Activated naive CD4-positive, alpha-beta T cell treated with anti-CD3 and anti-CD28 coated beads, Interleukin-2, amount 50 U/mL, for 72 hours (primary cell): ENCODE measurements around the gene GASK1B. TPM values are rescaled to one million over a fixed set of nuclear protein-coding genes. Genes with fewer than 3 reads are reported as not detected.
A peak's percentile ranks its signal among the peaks of the same experiment; 100 is the strongest.

ENCODE experiments used
- ATAC-seq, 2 donors: fragments of 150-1000 bp; cut with Tn5 transposase; 2 replicates each; pipeline ENCODE4 v1.10.0; 2021; ENCODE audit warnings: mild to moderate bottlenecking in 2 of 2, moderate library complexity in 2 of 2
- DNase-seq, 2 donors: peaks; one replicate each; pipeline ENCODE4 v3.0.0; 2021 to 2022; ENCODE audit warnings: low spot score in 2 of 2
- H3K27ac Mint-ChIP-seq, 2 donors: one replicate each; pipeline ENCODE4 v1.8.0; 2022; ENCODE audit warnings: mild to moderate bottlenecking in 2 of 2, mixed read lengths in 2 of 2
- H3K36me3 Mint-ChIP-seq, 2 donors: one replicate each; pipeline ENCODE4 v1.8.0; 2022; ENCODE audit warnings: mixed read lengths in 2 of 2
- H3K9me3 Mint-ChIP-seq, 2 donors: one replicate each; pipeline ENCODE4 v1.8.0; 2022; ENCODE audit warnings: mixed read lengths in 2 of 2
- total RNA-seq, 2 donors: library from RNA; stranded (reverse); gene quantifications; one replicate each; pipeline ENCODE4 v1.2.3, GENCODE V29; 2022

GASK1B gene
- not detected for total RNA-seq

DNA sequence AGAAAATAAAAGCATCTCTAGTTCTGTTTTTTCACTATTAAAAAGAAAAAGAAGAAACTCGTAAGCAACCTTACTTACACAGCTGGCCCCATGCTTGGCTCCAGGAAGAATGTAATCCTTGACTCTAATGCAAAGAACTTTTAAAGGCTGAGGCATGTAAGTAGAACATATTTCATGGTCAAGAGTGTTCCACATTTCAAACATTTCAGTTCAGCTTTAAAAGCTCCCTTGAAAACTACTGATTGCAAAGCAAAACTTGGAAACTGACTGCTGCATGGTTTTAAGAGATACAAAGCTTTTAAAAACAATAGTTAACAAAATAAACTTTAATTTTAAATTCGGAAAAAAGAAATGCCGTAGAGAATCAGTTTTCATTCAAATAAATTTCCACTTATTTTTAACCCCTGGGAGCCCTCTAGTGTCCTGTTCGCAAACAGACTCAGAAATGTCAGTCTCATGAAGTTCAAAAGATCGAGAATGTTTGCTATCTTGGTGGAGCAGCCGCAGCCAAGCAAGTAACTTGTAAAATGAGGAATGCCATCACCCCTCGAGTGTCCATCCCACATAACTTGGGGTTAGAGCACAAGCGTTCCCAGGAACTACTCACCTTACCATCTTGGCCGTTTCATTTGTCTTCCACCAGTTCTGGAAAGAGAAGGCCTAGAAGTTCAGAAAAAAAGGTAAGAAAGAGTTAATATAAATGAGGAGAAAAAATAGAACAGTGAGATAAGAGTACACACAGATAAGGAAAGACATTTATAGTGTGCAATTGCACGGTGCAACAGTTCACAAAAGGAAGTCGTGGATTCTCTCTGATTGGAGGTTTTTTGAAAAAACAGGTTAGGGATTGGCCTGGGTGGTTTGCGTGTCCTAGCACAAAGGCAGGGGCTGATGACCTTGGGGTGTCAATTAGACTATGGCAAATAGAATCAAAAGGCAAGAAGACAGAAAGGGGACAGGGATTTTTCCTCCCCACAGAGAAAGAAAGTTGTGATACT is at the start of gene GASK1B:
GASK1B (minus strand) TSS at position 765 of the 998 bp plus-strand sequence. CDS start 1,650 bp downstream, outside the sequence.
- ATAC-seq (peak in 1 of 2 donors; percentile 46), DNase-seq (no peak)
- Mint-ChIP-seq H3K9me3 (no peaks in the 10 kb centered on the region), H3K36me3 (no peaks in the 10 kb centered on the region), H3K27ac (no peak within 1 kb of the TSS)

DNA sequence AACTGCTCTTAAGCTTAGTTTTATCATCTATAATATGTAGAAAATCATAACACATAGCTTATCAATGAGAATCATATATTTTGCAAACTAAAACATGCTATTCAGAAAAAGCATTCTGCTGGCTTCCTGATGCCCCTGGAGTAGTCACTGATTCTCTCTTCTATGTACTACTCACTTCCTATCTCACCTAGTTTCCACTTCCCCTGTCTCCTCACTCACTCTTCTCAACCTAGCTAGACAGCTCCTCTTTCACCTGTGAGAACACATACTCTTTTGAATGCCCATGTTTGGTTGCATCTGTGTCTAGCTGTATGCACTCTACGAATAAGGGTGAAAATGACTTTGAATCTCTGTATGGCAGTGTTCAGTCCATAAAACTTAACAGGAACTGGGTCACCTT is 46.8 kb upstream of the GASK1B start:
- no peaks in the 10 kb centered on the region for H3K9me3 Mint-ChIP-seq
- no peak overlapping the region for H3K27ac Mint-ChIP-seq
- H3K36me3 Mint-ChIP-seq: no peaks in the 10 kb centered on the region
- ATAC-seq (no peak), DNase-seq (no peak)

DNA sequence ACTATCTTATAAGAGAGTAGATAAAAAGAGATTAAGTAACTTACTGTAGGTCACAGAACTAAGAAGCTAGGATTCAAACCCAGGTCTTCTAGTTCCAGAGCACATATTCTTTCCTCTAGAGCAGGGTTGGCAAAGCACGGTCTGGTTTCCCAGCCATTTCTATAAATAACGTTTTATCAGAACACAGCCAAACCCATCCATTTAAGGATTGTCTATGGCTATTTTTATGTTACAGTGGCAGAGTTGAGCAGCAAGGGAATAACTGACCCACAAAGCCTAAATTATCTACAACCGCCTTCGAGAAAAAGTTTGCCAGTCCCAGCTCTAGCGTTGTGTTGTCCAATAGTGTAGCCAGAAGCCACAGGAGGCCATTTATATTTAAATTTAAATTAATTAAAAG is 44.9 kb upstream of the GASK1B start:
- DNase-seq (no peak), ATAC-seq (no peak)
- no peaks in the 10 kb centered on the region for H3K36me3 Mint-ChIP-seq
- no peaks in the 10 kb centered on the region for H3K9me3 Mint-ChIP-seq
- no peak overlapping the region for H3K27ac Mint-ChIP-seq

DNA sequence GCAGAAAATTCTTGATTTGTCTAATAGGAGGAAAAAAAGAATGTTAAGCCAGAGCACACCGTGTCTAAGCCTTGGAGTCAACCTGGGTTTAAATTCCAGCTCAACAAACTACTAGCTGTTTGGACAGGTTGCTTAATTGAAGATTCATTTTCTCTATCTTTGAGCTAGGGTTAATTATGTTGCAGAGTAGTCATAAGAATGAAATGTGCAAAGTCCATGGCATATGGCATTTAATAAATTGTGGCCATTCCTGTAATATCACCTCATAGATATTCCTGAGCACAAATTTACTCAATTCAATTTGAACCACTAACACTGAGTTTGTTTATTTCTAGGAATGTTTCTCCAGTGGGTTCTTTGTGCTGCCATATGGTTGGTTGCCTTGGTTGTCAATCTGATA is 42.0 kb upstream of the GASK1B start:
- no peak overlapping the region for H3K27ac Mint-ChIP-seq
- DNase-seq: no peak
- no peaks in the 10 kb centered on the region for H3K9me3 Mint-ChIP-seq
- no peak for ATAC-seq
- peaks cover 0 to 6% of the 10 kb centered on the region in 2 donors for H3K36me3 Mint-ChIP-seq

DNA sequence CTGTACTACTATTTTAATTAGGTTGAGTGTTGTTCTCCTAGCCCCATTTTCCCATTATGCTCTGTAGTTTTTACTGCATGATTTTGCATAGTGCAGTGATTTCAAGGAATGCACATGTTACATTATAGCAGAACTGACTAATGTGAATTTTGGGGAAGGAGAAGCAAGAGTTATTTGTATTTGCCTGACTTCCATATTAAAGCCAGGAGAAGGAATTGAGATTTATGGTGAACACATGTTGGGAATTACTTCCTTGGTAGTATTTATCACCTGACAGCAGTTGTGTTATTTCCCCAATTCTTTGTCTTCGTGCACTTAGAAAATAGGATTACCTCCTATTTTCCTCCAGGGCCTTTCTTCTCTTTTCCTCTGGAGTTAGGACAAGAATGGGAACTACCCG is 40.6 kb upstream of the GASK1B start:
- H3K9me3 Mint-ChIP-seq: no peaks in the 10 kb centered on the region
- DNase-seq: no peak
- H3K27ac Mint-ChIP-seq: no peak overlapping the region
- no peak for ATAC-seq
- H3K36me3 Mint-ChIP-seq: peaks cover 0 to 6% of the 10 kb centered on the region in 2 donors

DNA sequence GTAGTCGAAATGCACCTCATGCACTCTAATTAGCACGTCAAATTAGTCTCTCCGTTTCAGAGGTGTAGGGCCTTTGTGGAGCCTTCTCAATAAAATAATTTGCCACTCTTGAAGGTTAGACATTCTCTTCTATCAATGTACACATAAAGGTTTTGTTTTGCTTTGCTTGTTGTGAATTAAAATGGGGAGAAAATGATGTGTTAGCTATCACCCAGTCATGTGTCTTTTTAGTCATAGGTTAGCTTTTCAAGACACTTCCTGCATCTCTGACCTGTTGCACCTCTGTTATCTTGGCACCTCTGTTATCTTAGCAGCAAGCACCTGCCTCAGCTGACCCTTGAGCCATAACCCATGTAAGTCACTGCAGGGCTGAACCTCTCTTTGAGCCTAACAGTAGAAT is 38.4 kb upstream of the GASK1B start:
- ATAC-seq (no peak), DNase-seq (no peak)
- no peaks in the 10 kb centered on the region for H3K9me3 Mint-ChIP-seq

DNA sequence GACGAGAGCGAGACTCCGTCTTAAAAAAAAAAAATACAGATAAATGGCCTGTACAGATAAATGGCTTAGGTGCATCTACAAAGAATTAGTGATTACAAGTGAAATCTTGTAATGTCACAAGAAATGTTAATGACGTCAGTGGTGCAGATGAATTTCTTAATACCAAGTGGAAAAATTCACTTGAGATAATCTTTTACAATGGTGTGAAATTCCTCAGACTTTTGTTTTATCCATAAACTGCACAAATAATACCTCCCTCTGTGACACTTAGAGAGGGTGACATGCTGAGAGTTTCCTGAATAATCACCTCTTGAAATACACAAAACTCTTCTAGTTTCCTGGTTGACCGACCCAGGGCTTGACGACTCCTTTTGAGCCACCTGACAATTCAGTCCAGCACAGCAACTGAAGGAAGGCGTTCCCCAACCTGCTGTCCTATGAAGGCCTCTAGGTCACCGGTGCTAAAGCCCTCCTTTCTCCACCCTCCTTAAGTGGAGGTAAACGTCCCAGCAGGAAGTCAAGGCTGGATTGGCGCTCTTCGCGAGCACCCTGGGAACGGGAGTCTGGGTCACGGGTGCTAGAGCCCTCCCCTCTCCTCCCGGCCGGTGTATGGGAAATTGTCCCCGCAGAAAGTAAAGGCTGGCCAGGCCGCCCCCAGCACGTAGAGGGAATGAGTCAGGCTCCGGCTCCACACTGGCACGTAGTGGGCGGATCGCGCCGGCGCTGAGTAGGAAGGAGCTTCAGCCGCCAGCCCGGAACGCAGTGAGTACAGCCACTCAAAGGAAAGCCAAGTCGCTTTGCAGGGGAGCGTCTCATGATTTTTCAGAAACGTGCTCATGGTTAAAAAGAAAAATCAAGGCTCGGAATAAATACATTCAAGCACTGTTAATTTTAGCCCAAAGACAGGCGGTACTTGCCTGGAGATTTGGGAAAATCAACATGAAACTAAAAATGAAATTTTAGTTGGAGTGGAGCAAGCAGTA is 37.3 kb upstream of the GASK1B start, which contains the start of gene TMEM144:
TMEM144 (plus strand) TSS at position 662 of the 983 bp plus-strand sequence. CDS start 2,182 bp downstream, outside the sequence.
- peaks cover 0 to 6% of the 10 kb centered on the region in 2 donors for H3K36me3 Mint-ChIP-seq
- no peak within 1 kb of the TSS for H3K27ac Mint-ChIP-seq
- peak in 1 of 2 donors; percentile 61 for DNase-seq
- peak; percentile 97 to 100 for ATAC-seq
- peaks cover 0 to 4% of the 10 kb centered on the region in 2 donors for H3K9me3 Mint-ChIP-seq

More for the DNA sequence above, 38.4 kb upstream of the GASK1B start:
- peaks cover 0 to 6% of the 10 kb centered on the region in 2 donors for H3K36me3 Mint-ChIP-seq
- no peak overlapping the region for H3K27ac Mint-ChIP-seq

DNA sequence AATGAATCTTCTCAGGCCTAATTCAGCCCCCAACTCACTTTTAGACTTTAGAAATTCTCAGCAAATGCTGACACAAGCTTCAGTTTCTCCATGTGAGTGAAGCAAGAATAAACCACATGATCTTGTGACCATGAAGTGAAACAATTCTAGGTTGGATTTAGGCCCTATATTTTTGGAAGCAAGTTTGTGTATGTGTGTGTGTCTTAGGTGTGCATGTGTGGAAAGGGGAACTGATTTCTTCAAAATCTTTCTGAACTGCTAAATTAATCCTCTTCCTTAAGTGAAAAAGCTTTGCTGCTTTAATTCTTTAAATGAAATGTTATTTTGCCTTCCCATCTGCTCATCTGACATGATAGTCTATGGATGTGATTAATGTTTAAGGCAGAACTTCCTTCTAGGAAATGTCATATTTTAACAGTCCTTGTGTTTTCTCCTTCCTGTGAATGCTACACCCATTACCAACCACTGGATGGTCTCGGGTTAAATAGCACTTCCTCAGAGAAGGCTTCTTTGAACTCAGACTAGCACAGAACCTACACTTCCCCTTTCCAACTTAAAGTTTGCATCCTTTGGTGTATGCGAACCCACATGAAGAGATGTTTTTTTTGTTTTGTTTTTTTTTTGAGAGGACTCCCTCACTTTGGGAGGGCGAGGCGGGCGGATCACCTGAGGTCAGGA is 36.3 kb upstream of the GASK1B start:
- ATAC-seq (no peak), DNase-seq (no peak)
- peaks cover 0 to 6% of the 10 kb centered on the region in 2 donors for H3K36me3 Mint-ChIP-seq
- peaks cover 0 to 4% of the 10 kb centered on the region in 2 donors for H3K9me3 Mint-ChIP-seq
- H3K27ac Mint-ChIP-seq: no peak overlapping the region

DNA sequence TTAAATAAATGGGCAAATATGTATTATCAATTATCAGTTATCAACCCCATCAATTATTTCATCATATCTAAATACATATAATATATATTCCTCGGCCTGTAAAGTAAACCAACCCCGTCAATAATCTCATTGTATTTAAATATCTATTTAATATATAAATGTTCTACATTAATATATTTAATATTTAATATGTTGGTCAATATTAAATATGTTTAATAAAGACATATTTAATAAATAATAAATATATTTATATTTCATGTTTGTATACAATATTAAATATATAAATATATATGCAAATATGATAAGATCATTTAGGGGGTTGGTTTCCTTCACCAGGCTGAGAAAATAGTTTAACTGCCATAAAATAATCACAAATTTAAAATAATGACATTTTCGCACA is 31.1 kb upstream of the GASK1B start:
- Mint-ChIP-seq H3K9me3 (peaks cover 0 to 7% of the 10 kb centered on the region in 2 donors), H3K36me3 (no peaks in the 10 kb centered on the region), H3K27ac (no peak overlapping the region)
- ATAC-seq: no peak
- no peak for DNase-seq

DNA sequence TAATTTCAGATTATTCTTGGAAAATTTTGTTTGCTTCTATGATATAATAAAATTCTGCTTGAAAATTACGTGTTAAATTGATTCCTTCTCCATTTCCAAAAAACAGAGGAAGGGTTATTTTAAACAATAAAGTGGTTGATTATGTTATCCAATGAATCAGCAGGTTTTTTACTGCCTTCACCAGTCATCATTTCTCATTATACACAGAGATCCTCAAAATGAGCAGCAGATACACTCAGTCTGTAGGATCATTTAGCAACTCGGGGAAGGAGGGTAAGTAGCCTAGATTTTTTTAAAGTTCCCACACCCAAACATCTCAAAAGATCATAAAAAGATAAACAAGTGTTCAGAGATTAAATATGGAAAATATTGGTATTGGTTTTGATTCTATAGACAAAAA is 30.6 kb upstream of the GASK1B start:
- no peak for DNase-seq
- H3K36me3 Mint-ChIP-seq: no peaks in the 10 kb centered on the region
- ATAC-seq: no peak

DNA sequence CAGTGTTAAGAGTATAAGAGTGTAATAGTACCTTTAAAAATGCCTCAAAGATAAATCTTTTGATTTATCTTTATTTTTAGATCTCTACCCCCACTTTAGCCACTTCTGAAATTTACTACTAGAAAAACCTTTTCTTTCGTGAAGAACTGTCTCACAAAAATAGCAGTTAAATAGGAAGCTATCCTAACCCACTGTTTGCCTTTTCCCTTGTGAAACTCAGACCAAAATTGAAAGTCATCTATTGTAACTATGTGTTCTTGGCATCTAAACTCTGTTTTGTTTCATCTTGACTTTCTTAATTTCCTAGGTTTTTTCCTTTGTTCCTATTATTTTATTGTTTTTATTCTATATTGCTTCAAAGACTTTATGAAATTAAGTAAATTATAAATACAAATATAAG is 29.7 kb upstream of the GASK1B start:
- Mint-ChIP-seq H3K36me3 (no peaks in the 10 kb centered on the region), H3K27ac (no peak overlapping the region), H3K9me3 (peaks cover 0 to 7% of the 10 kb centered on the region in 2 donors)
- ATAC-seq: no peak
- no peak for DNase-seq

More for the DNA sequence above, 30.6 kb upstream of the GASK1B start:
- Mint-ChIP-seq H3K27ac (no peak overlapping the region), H3K9me3 (peaks cover 0 to 7% of the 10 kb centered on the region in 2 donors)

DNA sequence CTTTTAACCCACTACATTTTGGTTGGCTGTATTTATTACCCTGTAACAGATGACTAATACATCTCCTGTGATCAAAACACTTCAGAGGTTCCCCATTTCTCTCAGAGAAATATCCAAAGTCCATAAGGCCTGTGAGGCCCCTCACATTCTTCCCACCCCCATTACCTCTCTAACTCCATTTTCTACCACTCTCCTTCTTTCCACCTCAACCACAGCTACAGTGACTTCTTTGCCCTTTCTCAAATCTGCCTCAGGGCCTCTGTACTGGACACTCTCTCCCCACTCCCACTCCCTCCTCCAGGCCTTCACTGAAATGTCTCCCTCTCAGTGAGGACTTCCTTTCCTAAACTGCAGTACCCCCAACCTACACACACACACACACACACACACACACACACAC is 29.1 kb upstream of the GASK1B start:
- DNase-seq: no peak
- H3K9me3 Mint-ChIP-seq: peaks cover 0 to 7% of the 10 kb centered on the region in 2 donors
- no peak for ATAC-seq
- peak overlapping the region in 1 of 2 donors; percentile 4 for H3K27ac Mint-ChIP-seq
- no peaks in the 10 kb centered on the region for H3K36me3 Mint-ChIP-seq

DNA sequence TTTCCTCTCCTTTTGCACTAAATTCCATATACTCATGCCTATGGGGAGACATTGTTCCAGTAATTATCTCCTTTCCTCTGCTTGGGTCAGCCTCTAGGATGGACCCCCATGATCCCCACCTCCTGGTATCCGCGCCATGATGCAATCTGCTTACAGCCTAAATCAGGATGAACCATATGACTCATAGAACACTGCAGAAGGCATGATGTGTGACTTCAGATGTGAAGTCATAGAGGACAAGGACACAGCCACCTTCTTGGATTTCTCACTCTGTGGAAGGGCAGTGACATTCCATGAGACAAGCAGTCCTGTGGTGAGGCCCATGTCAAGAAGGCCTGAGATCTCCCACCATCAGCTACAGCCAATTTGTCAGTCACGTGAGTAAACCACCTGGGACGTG is 28.5 kb upstream of the GASK1B start:
- H3K36me3 Mint-ChIP-seq: no peaks in the 10 kb centered on the region
- no peak for DNase-seq
- no peak overlapping the region for H3K27ac Mint-ChIP-seq
- H3K9me3 Mint-ChIP-seq: peaks cover 0 to 7% of the 10 kb centered on the region in 2 donors
- no peak for ATAC-seq

DNA sequence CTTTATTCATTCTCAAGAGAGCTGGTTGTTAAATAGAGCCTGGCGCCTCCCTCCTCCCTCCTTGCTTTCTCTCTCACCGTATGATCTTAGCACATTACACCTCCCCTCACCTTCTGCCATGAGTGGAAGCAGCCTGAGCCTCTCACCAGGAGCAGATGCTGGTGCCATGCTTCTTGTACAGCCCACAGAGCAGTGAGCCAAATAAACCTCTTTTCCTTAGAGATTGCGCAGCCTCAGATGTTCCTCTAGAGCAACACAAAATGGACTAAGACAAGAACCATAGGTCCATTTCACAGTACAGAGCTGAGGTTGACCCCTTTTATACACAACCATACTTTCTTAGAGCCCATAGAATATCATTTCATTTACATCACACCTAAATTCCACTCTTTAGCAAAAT is 27.4 kb upstream of the GASK1B start:
- Mint-ChIP-seq H3K36me3 (no peaks in the 10 kb centered on the region), H3K27ac (no peak overlapping the region), H3K9me3 (peaks cover 0 to 3% of the 10 kb centered on the region in 2 donors)
- ATAC-seq (no peak), DNase-seq (no peak)

DNA sequence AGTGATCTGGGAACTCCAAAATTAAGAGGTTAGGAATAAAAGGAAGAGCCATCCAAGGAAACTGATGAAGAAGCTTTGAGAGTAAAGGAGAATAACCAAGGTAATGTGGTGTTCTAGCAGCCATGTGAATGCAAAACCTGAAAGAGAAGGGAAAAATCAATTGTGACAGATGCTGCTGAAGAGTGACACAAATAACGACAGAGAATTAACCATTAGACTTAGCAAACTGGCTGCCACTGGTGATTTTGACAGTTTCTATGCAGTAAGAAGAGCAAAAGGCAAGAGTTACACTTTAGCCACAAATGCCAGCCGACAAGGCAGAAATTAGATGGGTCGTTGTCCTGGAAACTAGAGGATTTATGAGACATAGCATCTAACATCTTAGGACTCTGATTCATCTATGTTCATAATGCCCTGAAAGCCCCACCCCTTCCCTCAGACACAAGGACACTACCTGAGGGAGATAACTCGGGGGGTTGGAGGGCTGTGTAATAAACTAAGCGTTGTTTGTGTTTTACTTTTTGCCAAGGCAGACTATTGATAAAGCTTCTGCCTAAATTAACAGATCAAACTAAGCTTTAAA is 24.5 kb upstream of the GASK1B start:
- no peak overlapping the region for H3K27ac Mint-ChIP-seq
- ATAC-seq: no peak
- DNase-seq: no peak
- peaks cover 0 to 3% of the 10 kb centered on the region in 2 donors for H3K9me3 Mint-ChIP-seq
- no peaks in the 10 kb centered on the region for H3K36me3 Mint-ChIP-seq

DNA sequence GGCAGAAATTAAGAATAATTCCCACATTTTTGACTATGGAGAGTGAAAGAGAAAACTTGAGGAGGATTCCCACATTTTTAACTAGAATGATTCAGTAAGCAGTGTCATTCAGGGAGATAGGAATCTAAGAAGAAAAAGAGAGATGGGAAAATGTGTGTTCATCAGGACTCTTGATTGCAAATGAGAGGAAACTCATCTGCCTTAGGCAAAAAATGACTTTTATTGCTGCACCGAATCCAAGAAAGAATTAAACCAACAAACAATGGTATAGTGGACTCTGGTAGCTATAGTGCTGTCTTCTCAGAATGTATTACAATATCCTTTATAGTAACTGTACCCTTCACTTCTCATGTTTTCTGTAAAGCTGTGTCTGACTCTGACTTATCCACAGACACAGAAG is 22.5 kb upstream of the GASK1B start:
- Mint-ChIP-seq H3K36me3 (no peaks in the 10 kb centered on the region), H3K9me3 (peaks cover 0 to 2% of the 10 kb centered on the region in 2 donors), H3K27ac (no peak overlapping the region)
- DNase-seq: no peak
- ATAC-seq: no peak
